RPMI7951 (cell line): ENCODE measurements around the gene TMPRSS15. TPM values are rescaled to one million over a fixed set of nuclear protein-coding genes. Genes with fewer than 3 reads are reported as not detected.
A peak's percentile ranks its signal among the peaks of the same experiment; 100 is the strongest.

Source experiments
- DNase-seq: peaks from one replicate; pipeline ENCODE4 v3.0.0-alpha.2; 2012; ENCODE audit warnings: low read depth
- total RNA-seq: library from RNA; depleted of rRNA; stranded (reverse); fragments of >200 nt; shearing (Covaris generic); gene quantifications from 2 replicates; pipeline ENCODE4 v1.2.3, GENCODE V29; 2014; rRNA removed

Gene TMPRSS15
- total RNA-seq: 2.0 and 3.6 TPM in 2 replicates

- no peak for DNase-seq
Measured at GRCh38 chr21:18403735-18404450, at the start of gene TMPRSS15. TSS of gene TMPRSS15 (minus strand) at chr21:18403785. CDS start at chr21:18403622, 163 bp downstream.

GRCh38 chr21:18451670-18452069, 48.1 kb upstream of the TMPRSS15 start:
- no peak for DNase-seq

GRCh38 chr21:18449605-18450550, 46.3 kb upstream of the TMPRSS15 start:
- peak; percentile 21 for DNase-seq

GRCh38 chr21:18443701-18444100, 40.1 kb upstream of the TMPRSS15 start:
- DNase-seq: no peak

- DNase-seq: no peak
Measured at GRCh38 chr21:18443085-18443484, 39.5 kb upstream of the TMPRSS15 start.

- no peak for DNase-seq
Measured at GRCh38 chr21:18430341-18430740, 26.8 kb upstream of the TMPRSS15 start.

- DNase-seq: no peak
Measured at GRCh38 chr21:18424276-18424675, 20.7 kb upstream of the TMPRSS15 start.

- no peak for DNase-seq
Measured at GRCh38 chr21:18417141-18417790, 13.7 kb upstream of the TMPRSS15 start.

- DNase-seq: no peak
Measured at GRCh38 chr21:18411565-18411964, 8.0 kb upstream of the TMPRSS15 start.

- DNase-seq: no peak
Measured at GRCh38 chr21:18409579-18409978, 6.0 kb upstream of the TMPRSS15 start.

GRCh38 chr21:18398843-18399242, 4.7 kb downstream of the TMPRSS15 start:
- no peak for DNase-seq

- no peak for DNase-seq
Measured at GRCh38 chr21:18387994-18388393, 15.6 kb downstream of the TMPRSS15 start.

- DNase-seq: peak; percentile 12
Measured at GRCh38 chr21:18384771-18385170, 18.8 kb downstream of the TMPRSS15 start.

- DNase-seq: peak; percentile 3
Measured at GRCh38 chr21:18382934-18383619, 20.5 kb downstream of the TMPRSS15 start.

- no peak for DNase-seq
Measured at GRCh38 chr21:18382141-18382540, 21.4 kb downstream of the TMPRSS15 start.

- peak; percentile 17 for DNase-seq
Measured at GRCh38 chr21:18373606-18374005, 30.0 kb downstream of the TMPRSS15 start.

- DNase-seq: no peak
Measured at GRCh38 chr21:18370301-18370700, 33.3 kb downstream of the TMPRSS15 start.

GRCh38 chr21:18369115-18369514, 34.5 kb downstream of the TMPRSS15 start:
- DNase-seq: peak; percentile 11

GRCh38 chr21:18368205-18368604, 35.4 kb downstream of the TMPRSS15 start:
- DNase-seq: peak; percentile 18

GRCh38 chr21:18356801-18357200, 46.8 kb downstream of the TMPRSS15 start:
- no peak for DNase-seq

GRCh38 chr21:18354947-18355346, 48.6 kb downstream of the TMPRSS15 start:
- DNase-seq: no peak

GRCh38 chr21:18350216-18350615, 53.4 kb downstream of the TMPRSS15 start:
- DNase-seq: peak; percentile 38
